ENCODE data around the gene SMCO4.
"Not testable (repeated sequence)": the region's sequence is repeated elsewhere in the genome, so short reads cannot be mapped to it uniquely, and the experiment has no call there.

Gene SMCO4

DNA sequence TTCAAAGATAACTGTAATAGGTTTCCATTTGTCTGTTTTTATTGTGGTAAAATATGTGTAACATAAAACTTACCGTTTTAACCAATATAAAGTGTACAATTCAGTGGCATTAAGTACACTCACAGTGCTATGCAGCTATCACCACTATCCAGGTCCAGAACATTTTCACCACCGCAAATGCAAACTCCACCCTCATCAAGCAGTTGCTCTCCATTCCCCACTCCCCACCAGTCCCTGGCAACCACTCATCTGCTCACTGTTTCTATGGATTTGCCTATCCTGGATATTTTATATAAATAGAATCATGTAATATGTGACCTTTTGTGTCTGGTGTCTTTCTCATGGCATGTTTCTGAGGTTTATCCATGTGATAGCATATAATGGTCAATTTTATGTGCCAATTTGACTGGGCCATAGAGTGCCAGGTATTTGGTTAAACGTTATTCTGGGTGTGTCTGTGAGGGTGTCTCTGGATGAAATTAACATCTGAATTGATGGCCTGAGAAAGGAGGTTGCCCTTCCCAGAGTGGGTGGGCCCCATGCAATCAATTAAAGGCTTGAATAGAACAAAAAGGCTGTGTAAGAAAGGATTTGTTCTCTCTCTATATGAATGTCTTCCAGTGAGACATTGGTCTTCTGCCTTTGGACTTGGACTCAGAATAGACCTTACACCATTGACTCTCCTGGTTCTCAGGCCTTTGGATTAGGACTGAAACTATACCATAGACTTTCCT lies 17.2 kb upstream of the SMCO4 start:
- no peak for DNase-seq (ENCODE audit: low spot score)

DNA sequence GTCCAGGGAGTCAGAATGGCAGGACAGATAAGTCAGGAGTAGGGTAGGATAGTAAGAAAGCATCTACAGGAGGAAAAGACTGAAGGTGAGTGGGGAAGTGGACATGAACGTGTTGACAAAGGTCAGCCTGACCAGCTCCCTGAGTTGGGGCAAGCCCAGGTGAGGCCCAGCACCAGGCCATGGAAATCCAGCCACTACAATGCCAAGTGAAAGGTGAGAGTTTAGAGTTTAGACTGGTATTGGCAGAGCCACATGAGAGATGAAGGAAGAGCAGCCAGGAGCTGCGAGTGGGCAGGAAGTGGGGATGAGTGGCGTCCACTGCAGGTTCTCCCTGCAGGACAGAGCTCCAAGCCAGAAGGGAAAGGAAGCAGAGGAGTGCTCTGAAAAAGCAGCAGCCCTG lies 16.5 kb upstream of the SMCO4 start:
- DNase-seq (ENCODE audit: low spot score): no peak

DNA sequence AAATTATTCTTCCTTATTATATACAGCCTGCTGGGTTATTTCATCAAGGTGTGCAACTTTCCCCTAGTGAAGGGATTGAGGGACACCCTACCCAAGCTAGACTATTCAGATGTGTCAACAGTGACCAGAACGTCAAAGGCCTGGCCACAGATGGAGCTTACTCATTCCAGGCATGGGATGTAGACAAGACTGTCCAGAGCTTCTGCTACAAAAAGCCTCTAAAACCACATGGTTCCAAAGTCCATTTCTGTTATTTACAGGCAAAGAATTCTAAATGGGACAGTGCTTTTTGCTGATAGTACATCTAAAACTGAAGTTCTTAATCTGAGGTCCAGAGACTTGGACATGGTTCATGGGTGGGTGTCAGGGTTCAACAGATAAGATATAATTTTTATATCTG lies 9.7 kb upstream of the SMCO4 start:
- no peak for DNase-seq (ENCODE audit: low spot score)

DNA sequence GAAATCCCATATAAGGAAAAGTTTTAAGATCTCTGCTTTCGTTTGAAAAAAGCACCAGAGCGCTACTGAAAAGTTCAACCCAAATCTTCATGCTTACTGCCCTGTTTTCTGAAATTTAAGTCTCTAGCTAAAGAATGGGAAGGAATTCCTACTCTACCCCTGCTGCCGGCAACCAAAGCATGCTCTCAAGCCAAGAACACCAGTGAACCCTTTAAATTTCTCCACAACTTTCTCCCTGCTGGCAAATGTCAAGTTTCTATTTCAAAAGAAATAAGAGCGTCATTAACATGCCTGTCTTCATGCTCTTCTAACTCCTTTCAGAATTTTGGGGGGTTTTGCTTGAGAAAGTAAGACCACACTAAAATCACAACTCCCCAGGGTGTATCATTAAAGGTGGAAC lies 6.8 kb upstream of the SMCO4 start:
- DNase-seq (ENCODE audit: low spot score): no peak

DNA sequence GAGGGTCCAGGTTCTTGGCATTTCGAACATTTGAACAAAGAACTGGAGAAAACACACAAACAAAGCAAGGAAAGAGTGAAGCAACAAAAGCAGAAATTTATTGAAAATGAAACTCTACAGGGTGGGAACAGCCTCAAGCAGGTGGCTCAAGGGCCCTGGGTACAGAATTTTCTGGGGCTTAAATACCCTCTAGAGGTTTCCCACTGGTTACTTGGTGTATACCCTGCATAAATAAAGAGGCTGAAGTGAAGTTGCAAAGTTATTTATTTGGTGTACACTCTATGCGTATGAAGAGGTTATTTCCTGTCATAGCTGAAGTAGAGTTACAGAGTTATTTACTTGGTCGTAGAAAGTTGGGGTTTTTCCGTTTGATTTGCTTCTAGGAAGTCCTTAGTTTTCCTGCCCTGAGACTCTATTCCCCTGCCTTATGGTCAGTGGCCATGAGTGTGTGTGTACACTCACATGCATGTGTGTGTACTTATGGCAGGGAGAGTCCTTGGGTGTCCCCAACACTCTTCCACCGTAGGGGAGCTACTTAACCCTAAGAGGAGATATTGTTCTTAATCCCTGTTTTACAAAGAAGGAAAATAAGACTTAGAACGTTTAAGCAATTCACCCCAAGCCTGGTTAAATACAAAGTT lies 5.6 kb upstream of the SMCO4 start:
- no peak for DNase-seq (ENCODE audit: low spot score)

DNA sequence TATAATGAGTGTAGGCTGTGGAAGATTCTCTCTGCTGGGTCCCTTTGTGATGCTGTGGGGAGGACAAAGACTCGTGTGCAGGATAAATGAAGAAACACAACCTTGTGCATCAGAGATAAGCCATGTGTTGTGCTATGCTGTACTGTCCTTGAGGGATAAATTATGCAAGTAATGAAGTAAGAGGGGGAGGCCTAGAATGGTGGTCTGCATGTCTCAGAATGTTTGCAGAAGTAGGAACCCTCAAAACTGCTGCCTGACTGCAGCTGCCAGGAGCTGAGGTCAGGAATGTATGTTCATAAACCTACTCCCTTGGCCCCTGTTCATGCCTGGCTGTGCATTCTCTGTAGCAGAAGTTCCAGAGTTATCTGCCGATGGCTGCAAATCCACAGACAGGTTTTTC lies 4.6 kb upstream of the SMCO4 start:
- DNase-seq (ENCODE audit: low spot score): no peak

DNA sequence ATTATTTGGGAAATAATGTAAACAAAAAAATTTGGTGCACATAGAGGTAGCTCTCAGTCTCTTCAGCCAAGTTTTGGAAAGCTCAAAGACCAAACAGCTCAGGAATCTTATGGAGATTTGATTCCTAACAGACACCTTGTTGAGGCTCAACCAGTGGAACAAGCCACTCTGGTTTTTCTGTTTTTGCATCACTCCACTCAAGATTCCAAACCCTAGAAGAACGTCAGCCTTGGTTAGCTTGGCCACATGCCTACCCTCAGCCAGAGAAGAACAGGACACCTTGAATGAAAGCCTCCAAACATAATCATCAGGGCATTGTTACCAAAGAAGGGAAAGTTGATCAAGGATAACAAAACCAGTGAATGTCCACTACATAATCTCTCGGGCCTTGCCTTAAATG lies 3.8 kb upstream of the SMCO4 start:
- DNase-seq (ENCODE audit: low spot score): no peak

DNA sequence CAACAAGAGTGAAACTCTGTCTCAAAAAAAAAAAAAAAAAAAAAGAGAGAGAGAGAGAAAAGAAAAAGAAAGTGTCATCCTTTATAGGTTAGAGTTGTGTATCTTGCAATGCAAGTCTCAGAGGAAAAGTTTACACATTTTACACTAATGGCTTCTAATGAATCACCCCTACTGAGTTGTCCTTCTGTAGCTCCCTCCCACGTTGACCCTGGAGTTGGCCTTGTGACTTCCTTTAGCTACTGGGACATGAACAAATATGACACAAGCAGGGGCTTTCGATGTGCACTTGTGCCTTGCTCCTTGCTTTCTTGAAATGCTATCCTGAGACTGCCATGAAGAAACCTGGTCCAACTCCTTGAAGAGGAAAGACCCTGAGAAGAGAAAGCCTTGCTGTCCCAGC lies 2.4 kb upstream of the SMCO4 start:
- no peak for DNase-seq (ENCODE audit: low spot score)

DNA sequence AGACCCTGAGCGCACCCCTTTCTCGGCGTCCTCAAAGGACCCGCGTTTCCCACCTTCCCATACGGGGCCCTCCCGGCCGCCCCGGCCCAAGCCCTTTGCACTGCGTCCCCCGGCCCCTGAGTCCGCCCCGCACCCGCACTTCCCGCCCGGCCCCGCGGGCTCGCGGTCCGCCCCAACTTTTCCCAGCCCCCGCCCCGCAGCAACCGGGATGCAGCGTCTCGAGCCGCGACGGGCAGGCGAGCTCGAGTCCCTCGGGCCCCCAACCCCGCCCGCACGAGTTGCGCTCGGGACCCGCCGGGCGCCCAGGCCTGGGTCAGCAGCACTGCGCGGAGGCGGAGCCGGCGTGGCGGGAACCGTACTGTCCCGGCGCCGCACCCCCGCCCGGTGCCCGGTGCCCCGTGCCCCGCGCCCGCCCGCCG lies 371 bp downstream of the SMCO4 start:
- DNase-seq (ENCODE audit: low spot score): no peak

DNA sequence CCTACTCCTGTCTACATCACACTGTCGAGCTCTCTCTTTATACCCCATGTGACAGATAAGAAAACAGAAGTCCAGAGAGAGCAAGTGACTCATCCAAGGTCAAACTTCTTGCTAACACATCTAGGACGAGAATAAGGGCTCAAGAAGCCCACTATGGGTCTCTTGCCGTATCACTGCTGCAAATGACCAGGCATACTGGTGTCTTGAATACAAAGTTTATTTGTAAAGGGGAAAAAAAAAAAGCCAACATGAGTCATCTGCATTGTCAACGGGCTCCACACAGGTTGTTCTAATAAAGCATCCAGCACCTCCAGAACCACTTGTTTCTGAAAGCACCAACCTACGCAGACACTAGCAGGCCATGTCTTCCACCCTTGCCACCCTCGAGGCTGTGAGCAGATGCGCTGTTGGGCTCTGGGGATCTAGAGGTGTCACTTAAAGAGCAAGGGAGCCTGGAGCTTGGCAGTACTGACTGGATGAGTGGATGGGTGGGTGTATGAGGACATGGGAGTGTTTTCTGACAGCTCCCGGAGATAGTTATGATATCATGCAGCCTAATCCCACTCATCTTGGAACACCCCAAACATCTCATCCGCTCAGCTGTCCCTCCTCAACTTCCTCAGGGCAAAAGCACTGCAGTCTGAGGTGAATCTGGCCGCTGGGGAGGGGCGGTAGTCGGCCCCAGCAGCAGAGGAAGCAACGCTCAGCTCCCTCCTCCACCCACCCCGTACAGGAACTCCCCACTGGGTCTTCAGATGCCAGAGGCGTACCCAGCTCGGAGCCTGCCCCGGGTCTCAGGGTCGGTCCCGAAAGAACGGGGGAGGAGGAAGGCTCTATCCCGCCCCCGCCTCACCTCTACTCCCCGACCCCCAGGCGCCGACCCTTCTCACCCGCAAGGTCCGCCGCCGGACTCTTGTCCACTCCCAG lies 1.0 kb downstream of the SMCO4 start:
- DNase-seq (ENCODE audit: low spot score): no peak

DNA sequence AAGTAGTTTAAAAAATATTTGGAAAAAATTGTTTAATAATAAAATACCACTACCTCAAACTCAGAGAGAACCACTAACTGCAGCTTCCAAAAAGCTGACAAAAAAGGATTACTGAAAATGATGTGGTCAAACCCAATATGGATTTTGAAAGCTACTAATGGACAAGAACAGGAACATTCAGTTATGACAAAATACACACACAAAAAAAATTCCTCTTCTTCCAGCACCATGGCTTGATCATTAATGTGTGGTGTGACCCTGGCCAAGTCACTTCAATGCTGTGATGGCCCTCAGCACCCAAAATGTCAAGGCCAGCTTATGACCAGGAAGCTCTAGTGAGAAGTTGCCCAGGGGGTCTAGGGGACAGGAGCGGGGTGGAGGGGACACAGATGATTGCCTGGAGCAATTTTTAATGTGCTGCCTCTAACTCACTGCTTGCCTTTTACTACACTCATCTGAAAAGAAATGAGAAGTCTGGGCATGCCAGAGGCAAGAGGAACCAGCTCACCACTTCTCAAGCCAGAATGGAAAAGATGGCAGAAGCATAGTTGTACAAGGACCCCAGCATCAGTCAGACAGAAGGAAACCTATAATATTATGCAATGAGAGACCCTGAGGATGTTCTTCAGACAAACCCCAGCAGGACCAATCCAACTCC lies 2.2 kb downstream of the SMCO4 start:
- no peak for DNase-seq (ENCODE audit: low spot score)

DNA sequence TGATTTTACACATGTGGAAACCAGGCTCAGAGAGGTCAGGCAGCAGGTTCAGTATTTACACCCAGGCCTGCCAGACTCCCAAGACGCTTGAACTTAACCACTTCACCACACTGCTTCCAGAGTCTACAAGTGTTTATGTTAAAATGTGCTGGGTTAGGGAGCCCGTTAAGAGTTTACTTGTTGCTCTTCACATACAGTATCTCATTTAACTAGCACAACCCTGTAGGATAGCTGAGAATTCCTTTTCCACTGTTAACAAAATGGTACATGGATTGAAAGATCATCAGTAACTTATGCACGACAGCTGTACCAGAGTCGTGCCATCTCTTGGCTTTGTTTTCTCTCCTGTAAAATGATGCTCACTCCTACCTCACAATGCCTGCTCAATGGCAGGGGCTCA lies 2.9 kb downstream of the SMCO4 start:
- DNase-seq (ENCODE audit: low spot score): no peak

DNA sequence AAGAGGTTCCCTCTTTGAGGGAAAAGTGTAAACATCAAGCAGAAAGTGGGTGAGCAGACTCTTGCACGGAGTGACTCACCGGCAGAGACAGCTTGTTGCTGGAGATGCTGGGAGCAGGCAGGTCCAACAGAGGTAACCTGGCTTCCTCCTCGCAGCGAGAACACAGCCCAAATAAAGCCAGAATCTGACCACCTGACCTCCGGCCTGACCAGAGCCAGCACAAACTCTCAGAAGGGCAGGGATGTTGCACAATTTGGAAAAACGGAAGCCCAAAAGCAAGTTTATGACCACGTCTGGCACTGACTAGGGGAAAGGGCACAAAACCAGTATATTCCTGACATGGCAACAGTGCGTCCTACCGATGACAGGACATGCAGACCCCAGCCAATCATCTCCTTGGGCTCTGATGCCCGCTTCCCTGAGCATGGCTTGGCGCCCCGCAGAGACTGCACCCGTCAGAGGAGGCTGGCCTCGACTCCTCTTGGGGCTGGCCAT lies 5.4 kb downstream of the SMCO4 start:
- no peak for DNase-seq (ENCODE audit: low spot score)

DNA sequence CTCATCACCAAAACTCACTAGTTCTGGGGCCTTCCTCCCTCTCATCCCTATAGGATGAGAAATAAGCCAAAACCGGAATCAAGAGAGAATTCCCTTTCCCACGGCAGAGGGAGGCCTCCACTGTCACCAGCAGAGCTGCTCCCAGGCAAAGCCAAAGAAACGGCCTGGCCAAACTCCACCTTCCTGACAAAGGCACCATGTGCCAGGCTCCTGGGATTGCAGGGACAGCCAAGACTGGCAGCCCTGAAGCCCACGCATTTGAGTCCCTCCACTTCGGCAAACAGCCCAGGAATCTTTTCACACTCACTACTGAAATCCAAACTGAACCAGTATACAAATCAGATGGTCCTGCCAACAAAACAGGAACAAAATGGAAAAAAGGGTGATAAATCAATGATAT lies 6.1 kb downstream of the SMCO4 start:
- DNase-seq (ENCODE audit: low spot score): no peak

DNA sequence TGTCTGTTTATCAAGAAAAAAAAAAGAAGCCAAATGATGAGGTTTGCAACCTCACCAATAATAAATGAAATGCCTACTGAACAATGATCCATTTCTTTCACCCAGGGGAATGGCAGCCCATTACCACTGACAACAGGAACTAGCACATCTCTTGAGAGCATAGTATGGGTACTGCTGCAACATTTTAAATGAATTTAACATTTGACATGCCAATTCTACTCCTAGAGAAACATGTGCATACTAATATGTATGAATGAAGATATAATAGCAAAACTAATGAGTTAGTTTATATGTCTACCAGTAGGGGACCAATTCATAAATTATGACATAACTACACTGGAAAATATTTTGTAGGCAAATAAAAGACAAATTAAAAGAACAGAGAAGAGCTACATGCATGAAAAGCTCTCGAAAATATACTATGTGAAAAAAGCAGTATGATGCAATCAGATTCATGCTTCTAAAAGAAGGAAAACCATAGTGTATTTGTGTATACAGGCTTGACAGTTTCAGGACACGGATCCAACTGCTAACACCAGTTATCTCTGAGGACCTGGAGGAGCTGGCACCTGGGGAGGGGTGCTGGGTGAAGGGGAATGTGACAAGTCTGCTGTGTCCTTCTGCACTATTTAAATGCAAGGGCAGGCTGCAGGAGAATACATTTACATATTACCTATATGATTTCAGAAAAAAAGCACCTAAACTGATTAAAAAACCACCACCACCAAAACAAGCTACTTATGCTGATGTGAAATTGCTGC lies 6.9 kb downstream of the SMCO4 start:
- no peak for DNase-seq (ENCODE audit: low spot score)

DNA sequence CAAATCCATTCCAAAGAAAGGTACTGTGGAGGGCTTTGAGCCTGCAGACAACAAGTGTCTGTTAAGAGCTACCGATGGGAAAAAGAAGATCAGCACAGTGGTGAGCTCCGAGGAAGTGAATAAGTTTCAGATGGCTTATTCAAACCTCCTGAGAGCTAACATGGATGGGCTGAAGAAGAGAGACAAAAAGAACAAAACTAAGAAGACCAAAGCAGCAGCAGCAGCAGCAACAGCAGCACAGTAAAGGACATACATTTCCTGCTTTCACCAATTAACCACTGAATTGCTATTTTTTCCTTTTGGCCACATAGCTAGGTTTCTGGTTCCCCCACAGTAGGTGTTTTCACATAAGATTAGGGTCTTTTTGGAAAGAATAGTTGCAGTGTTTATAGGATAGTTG lies 7.6 kb downstream of the SMCO4 start:
- not testable (repeated sequence) for DNase-seq (ENCODE audit: low spot score)

DNA sequence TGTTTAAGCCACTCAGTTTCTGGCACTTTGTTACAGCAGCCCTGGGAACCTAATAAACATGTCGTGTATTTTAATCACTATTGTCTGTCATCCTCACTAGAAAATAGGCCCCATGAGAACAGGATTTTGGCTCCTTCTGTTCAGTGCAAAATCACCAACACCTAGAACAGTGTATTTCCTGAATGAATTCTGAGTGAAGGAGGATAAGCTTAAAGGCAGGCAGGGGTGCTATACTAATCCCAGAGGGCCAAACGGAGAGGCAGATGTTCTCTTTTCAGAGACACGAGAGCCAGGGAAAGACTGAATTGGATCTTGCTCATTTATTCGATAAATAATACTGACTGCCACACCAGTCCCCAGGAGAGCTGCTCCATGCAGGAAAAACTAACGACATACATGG lies 10.4 kb downstream of the SMCO4 start:
- no peak for DNase-seq (ENCODE audit: low spot score)

DNA sequence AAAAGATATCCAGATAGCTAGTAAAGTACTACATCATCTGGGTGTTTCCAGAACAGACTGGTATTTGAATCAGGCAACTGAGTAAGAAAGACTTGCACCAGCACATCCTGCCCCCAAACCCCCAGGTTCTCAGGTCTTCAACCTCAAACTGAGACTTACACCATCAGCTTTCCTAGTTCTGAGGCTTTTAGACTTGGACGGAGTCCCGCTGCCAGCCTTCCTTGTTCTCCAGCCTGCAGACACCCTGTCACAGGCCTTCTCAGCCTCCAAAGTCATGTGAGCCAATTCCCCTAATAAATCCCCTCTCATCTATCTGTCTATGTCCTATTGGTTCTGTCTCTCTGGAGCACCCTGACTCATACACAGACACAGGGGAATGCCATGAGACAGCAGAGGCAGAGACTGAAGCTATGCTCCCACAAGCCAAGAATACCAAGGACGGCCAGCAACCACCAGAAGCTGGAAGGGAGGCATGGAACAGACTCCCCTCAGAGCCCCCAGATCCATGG lies 10.9 kb downstream of the SMCO4 start:
- DNase-seq (ENCODE audit: low spot score): no peak

DNA sequence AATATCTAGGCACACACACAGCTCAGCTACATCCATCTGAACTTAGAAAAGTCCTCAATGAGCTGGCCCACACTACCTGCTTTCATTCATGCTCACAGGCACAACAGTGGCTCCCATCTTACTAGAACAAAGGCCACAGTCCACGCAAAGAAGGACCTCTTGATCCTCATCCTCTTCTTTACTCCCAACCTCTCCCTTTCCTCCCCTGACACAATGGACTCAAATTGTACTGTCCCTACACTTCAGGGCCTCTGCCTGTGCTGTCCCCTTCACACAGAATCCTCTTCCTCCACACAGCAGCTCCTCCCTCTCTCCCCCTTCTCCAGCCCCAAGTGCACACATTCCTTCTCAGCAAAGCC lies 12.7 kb downstream of the SMCO4 start:
- no peak for DNase-seq (ENCODE audit: low spot score)

DNA sequence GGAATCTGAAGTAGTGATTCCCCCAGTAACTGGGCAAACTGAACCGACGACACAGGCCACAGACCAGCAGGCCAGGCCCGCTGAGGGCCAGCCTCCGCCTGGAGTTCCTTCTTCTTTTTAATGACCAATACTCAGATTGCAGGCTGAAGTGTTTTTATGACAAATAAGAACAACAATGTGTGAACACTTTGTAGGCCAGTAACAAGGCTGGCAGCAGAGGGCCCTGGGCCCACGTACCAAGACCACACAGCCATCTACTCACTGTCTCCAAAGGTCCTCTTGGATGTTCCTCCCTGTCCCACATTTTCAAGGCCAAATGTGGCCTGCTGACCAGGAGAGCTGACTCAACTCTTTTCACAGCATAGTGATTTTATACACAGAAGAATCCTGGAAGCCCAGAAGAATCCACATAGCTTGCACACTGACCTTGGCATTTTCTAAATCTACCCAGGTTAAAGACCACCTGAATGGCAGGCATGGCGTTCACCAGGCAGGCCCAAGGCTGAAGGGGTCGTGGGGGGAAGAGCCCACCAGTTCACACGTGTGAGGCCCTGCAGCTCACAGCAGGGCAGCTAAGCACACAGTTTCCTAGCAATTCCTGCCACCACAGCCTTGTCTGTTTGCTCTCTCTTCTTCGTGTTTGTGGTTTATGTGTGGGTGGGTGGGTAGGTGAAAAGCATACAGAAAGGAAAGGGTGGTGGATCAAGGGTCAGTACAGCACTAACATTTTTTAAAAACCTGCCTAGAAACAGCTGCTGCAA lies 13.3 kb downstream of the SMCO4 start:
- no peak for DNase-seq (ENCODE audit: low spot score)
